Measurements from ENCODE around the gene TPBGL. TPM values are rescaled to one million over a fixed set of nuclear protein-coding genes. Genes with fewer than 3 reads are reported as not detected.

Gene TPBGL
- total RNA-seq, 1 donor, result not detected

GRCh38 chr11:75238595-75239440, 1.8 kb upstream of the TPBGL start:
- DNase-seq (ENCODE audit: low read depth), result no peak
- H3K4me3 ChIP-seq (ENCODE audit: low read depth, low read length), result no peak overlapping the region

GRCh38 chr11:75239531-75240290, 863 bp upstream of the TPBGL start:
- DNase-seq (ENCODE audit: low read depth), result no peak
- TF ChIP-seq, protein P1, sequence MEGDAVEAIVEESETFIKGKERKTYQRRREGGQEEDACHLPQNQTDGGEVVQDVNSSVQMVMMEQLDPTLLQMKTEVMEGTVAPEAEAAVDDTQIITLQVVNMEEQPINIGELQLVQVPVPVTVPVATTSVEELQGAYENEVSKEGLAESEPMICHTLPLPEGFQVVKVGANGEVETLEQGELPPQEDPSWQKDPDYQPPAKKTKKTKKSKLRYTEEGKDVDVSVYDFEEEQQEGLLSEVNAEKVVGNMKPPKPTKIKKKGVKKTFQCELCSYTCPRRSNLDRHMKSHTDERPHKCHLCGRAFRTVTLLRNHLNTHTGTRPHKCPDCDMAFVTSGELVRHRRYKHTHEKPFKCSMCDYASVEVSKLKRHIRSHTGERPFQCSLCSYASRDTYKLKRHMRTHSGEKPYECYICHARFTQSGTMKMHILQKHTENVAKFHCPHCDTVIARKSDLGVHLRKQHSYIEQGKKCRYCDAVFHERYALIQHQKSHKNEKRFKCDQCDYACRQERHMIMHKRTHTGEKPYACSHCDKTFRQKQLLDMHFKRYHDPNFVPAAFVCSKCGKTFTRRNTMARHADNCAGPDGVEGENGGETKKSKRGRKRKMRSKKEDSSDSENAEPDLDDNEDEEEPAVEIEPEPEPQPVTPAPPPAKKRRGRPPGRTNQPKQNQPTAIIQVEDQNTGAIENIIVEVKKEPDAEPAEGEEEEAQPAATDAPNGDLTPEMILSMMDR (IDR thresholded peaks at IDR 0.05; ENCODE audit: insufficient read depth, low read length), result no peak
- H3K4me3 ChIP-seq (ENCODE audit: low read depth, low read length), result no peak overlapping the region

More at GRCh38 chr11:75238595-75239440, 1.8 kb upstream of the TPBGL start:
- TF ChIP-seq, protein P1 (IDR thresholded peaks at IDR 0.05; ENCODE audit: insufficient read depth, low read length), result no peak

DNA sequence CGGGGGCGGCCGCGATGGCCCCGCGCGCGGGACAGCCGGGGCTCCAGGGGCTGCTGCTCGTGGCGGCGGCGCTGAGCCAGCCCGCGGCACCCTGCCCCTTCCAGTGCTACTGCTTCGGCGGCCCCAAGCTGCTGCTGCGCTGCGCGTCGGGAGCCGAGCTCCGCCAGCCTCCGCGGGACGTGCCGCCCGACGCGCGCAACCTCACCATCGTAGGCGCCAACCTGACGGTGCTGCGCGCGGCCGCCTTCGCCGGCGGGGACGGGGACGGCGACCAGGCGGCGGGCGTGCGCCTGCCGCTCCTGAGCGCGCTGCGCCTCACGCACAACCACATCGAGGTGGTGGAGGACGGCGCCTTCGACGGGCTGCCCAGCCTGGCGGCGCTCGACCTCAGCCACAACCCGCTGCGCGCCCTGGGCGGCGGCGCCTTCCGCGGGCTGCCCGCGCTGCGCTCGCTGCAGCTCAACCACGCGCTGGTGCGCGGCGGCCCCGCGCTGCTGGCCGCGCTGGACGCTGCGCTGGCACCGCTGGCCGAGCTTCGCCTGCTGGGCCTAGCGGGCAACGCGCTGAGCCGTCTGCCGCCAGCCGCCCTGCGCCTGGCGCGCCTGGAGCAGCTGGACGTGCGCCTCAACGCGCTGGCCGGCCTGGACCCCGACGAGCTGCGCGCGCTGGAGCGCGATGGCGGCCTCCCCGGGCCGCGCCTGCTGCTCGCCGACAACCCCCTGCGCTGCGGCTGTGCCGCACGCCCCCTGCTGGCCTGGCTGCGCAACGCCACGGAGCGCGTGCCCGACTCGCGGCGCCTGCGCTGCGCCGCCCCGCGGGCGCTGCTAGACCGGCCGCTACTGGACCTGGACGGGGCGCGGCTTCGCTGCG, 697 bp downstream of the TPBGL start:
- peak; percentile 76 for DNase-seq (ENCODE audit: low read depth)
- peak overlapping the region; percentile 66 for H3K4me3 ChIP-seq (ENCODE audit: low read depth, low read length)
- TF ChIP-seq, protein P1 (IDR thresholded peaks at IDR 0.05; ENCODE audit: insufficient read depth, low read length), result peak; percentile 63

DNA sequence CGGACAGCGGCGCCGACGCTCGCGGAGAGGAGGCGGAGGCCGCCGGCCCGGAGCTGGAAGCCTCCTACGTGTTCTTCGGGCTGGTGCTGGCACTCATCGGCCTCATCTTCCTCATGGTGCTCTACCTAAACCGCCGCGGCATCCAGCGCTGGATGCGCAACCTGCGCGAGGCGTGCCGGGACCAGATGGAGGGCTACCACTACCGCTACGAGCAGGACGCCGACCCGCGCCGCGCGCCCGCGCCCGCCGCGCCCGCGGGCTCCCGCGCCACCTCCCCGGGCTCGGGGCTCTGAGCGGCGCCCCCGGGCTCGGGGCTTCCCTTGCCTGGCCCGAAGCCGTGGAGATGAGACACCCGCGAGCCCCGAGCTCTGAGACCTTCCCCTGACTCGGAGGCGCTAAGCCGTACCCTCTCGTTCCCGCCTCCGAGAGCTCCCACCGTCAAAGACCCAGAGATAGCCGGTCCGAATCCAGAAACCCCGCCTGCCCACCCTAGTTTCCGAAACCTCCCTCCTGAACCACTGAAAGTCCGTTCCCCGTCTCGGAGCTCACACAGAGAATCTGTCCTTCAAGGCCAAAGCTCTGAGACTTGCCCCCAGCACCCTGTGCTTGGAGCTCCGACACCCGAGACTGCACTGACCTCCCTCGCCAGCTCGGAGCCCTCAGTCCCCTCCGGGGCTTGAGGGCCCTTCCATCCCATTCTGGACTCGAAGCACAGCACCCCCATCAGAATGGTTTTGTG, 1.5 kb downstream of the TPBGL start:
- peak overlapping the region; percentile 66 for H3K4me3 ChIP-seq (ENCODE audit: low read depth, low read length)
- no peak for DNase-seq (ENCODE audit: low read depth)
- TF ChIP-seq, protein P1 (IDR thresholded peaks at IDR 0.05; ENCODE audit: insufficient read depth, low read length), result no peak

DNA sequence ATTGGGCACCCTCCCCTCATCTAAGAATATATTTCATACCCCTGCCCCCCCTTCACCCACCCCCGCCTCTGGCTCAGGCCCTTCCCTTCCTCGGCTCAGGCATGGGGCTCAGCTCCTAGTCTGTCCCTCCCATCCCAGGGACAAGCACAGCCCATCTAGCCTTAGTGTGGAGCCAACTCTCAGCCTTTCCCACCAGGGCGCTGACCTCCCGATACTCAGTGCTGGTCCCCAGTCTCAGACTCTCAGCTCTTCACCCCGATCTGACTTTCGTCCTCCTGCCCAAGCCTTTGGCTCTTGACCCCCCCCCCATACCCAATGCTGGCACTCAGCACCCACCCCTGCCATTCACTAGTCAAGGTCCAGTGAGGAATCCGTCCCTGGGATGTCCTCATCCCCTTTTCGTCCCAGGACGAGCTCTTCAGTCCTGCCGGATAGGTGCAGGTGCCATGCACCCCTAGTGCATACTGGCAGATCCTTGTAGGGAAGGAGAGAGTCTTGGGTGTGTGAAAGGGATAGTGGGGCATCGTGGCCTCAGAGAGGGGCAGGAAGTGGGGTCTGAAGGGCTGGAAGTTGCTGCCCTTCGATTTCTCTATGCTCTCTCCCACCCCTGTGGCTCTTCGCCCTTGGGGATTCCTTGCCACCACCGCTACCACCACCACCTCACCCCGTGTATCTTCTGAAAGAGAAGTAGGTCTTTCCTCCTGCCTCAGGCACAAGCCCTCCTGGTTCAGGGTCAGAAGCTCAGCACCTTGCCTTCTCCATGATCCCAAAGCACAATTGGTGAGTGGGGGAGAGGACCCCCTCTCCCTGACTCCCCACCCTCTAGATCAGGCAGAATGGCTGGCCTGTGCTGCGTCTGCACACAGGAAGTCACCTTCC, 2.4 kb downstream of the TPBGL start:
- TF ChIP-seq, protein P1 (IDR thresholded peaks at IDR 0.05; ENCODE audit: insufficient read depth, low read length), result no peak
- no peak for DNase-seq (ENCODE audit: low read depth)
- H3K4me3 ChIP-seq (ENCODE audit: low read depth, low read length), result no peak overlapping the region

Data from fibroblast of the aortic adventitia (primary cell).